Neural cell (in vitro differentiated cells): ENCODE results near the gene ITGAV. TPM values are rescaled to one million over a fixed set of nuclear protein-coding genes. Genes with fewer than 3 reads are reported as not detected.

Source experiments
- H2AFZ ChIP-seq: fragments of 200-600, 300-800 bp; sonication (generic), shearing (Covaris generic); 2 replicates; pipeline ENCODE4 v1.6.0; 2014; ENCODE audit warnings: low read depth, mild to moderate bottlenecking, antibody characterized with exemption, low read length, moderate library complexity
- H3F3A ChIP-seq: fragments of 200-600 bp; shearing (Covaris generic); 2 replicates; pipeline ENCODE4 v1.6.1; 2016; ENCODE audit warnings: mild to moderate bottlenecking, moderate library complexity, mixed read lengths, antibody characterized with exemption, low read length; ENCODE audit not compliant: insufficient read depth, poor library complexity, severe bottlenecking
- H3K27ac ChIP-seq: fragments of 200-600, 300-800 bp; sonication (generic), shearing (Covaris generic); 2 replicates; pipeline ENCODE4 v1.5.1; 2014; ENCODE audit warnings: mild to moderate bottlenecking, low read length, moderate library complexity
- H3K27me3 ChIP-seq: fragments of 300-800, 200-600 bp; sonication (generic), shearing (Covaris generic); 2 replicates; pipeline ENCODE4 v1.6.0; 2014; ENCODE audit warnings: mild to moderate bottlenecking, low read depth, low read length, moderate library complexity; ENCODE audit not compliant: insufficient read depth
- H3K36me3 ChIP-seq: fragments of 300-800, 200-600 bp; sonication (generic), shearing (Covaris generic); 2 replicates; pipeline ENCODE4 v1.5.1; 2014; ENCODE audit warnings: mild to moderate bottlenecking, antibody characterized with exemption, low read length, moderate library complexity; ENCODE audit not compliant: insufficient read depth
- H3K4me2 ChIP-seq: fragments of 300-800, 200-600 bp; sonication (generic), shearing (Covaris generic); 2 replicates; pipeline ENCODE4 v1.6.0; 2014; ENCODE audit warnings: mild to moderate bottlenecking, low read length
- H3K4me3 ChIP-seq: fragments of 300-800, 200-600 bp; sonication (generic), shearing (Covaris generic); 2 replicates; pipeline ENCODE4 v1.5.1; 2014; ENCODE audit warnings: mild to moderate bottlenecking, low read length, moderate library complexity
- H3K79me2 ChIP-seq: fragments of 200-600 bp; shearing (Covaris generic); replicated peaks from 2 replicates; pipeline ENCODE4 v1.6.0; 2014; ENCODE audit warnings: mild to moderate bottlenecking, low read length, moderate library complexity; ENCODE audit not compliant: insufficient read depth
- H3K9ac ChIP-seq: fragments of 300-800, 200-600 bp; sonication (generic), shearing (Covaris generic); 2 replicates; pipeline ENCODE4 v1.6.1; 2016; ENCODE audit warnings: mild to moderate bottlenecking, low read length, mixed read lengths
- H3K9me2 ChIP-seq: fragments of 200-600 bp; shearing (Covaris generic); 2 replicates; pipeline ENCODE4 v1.6.1; 2016; ENCODE audit warnings: mild to moderate bottlenecking, low read length, mixed read lengths; ENCODE audit not compliant: insufficient read depth
- H3K9me3 ChIP-seq: fragments of 200-600, 300-800 bp; sonication (generic), shearing (Covaris generic); 2 replicates; pipeline ENCODE4 v1.6.1; 2016; ENCODE audit warnings: mild to moderate bottlenecking, mixed run types, low read length, moderate library complexity, mixed read lengths
- H4K20me1 ChIP-seq: fragments of 200-600 bp; shearing (Covaris generic); 2 replicates; pipeline ENCODE4 v1.6.1; 2016; ENCODE audit warnings: mild to moderate bottlenecking, mixed run types; ENCODE audit not compliant: insufficient read depth
- EP300 ChIP-seq: fragments of 450-650 bp; conservative IDR thresholded peaks from 2 replicates; pipeline ENCODE4 v1.6.1; 2014; ENCODE audit warnings: antibody characterized with exemption, mild to moderate bottlenecking, moderate library complexity; ENCODE audit not compliant: poor library complexity, severe bottlenecking
- EZH2 ChIP-seq: fragments of 200-600, 300-800 bp; shearing (Covaris generic), sonication (generic); IDR thresholded peaks from 2 replicates; pipeline ENCODE4 v1.6.1; 2014; ENCODE audit warnings: antibody characterized with exemption, low read length, borderline replicate concordance, mild to moderate bottlenecking; ENCODE audit not compliant: insufficient read depth, poor library complexity, severe bottlenecking
- MXI1 ChIP-seq: fragments of 450-650 bp; conservative IDR thresholded peaks from 2 replicates; pipeline ENCODE4 v1.6.1; 2014; ENCODE audit warnings: antibody characterized with exemption, mild to moderate bottlenecking; ENCODE audit not compliant: poor library complexity, severe bottlenecking
- POLR2AphosphoS5 ChIP-seq: IDR thresholded peaks from 2 replicates; pipeline ENCODE4 v1.6.1; 2012
- RAD21 ChIP-seq: fragments of 450-650 bp; conservative IDR thresholded peaks from 2 replicates; pipeline ENCODE4 v1.6.1; 2014; ENCODE audit warnings: antibody characterized with exemption, mild to moderate bottlenecking, moderate library complexity
- SMC3 ChIP-seq: fragments of 450-650 bp; conservative IDR thresholded peaks from 2 replicates; pipeline ENCODE4 v1.6.1; 2014; ENCODE audit warnings: antibody characterized with exemption, mild to moderate bottlenecking, moderate library complexity; ENCODE audit not compliant: poor library complexity
- TAF1 ChIP-seq: IDR thresholded peaks from 2 replicates; pipeline ENCODE4 v1.6.1; 2012; ENCODE audit warnings: low read depth
- polyA plus RNA-seq: library from polyadenylated mRNA; depleted of rRNA; stranded (reverse); fragments of >200 nt; gene quantifications from 2 replicates; pipeline ENCODE4 v1.2.3, GENCODE V29; 2014
- TF ChIP-seq, protein P1 (sequence below): IDR thresholded peaks from 2 replicates; pipeline ENCODE4 v1.6.1; 2012; ENCODE audit warnings: borderline replicate concordance
- TF ChIP-seq, protein P2 (sequence below): fragments of 450-650 bp; IDR thresholded peaks from 2 replicates; pipeline ENCODE4 v1.5.1; 2014; ENCODE audit warnings: antibody characterized with exemption, mild to moderate bottlenecking, moderate library complexity; ENCODE audit not compliant: poor library complexity, severe bottlenecking

Gene ITGAV
- polyA plus RNA-seq, 1 donor from 2014 or later, result 6.6 TPM

DNA sequence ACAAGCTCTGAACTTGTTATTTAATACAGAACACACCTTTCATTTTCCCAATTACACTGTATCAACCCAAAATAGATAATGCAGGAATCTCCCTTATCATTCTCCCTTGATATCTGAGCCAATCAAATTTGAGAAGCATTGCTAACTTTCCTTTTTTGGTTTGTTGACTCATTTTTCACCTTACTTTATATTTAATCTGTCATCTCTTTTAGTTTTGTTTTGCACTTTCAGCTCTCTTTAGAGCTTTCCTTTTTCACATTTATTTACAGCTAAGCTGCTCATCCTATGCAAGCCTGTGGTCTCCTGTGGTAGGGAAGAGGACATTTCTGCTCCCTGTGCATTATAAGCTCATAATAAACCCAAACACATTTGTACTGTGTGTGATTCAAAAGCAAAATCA lies 50.1 kb downstream of the ITGAV start:
- H3K27ac ChIP-seq, result no peak overlapping the region
- H4K20me1 ChIP-seq, result no peaks in the 10 kb centered on the region
- no peak for TF ChIP-seq MXI1
- TF ChIP-seq EP300, result no peak
- TF ChIP-seq, protein P1, sequence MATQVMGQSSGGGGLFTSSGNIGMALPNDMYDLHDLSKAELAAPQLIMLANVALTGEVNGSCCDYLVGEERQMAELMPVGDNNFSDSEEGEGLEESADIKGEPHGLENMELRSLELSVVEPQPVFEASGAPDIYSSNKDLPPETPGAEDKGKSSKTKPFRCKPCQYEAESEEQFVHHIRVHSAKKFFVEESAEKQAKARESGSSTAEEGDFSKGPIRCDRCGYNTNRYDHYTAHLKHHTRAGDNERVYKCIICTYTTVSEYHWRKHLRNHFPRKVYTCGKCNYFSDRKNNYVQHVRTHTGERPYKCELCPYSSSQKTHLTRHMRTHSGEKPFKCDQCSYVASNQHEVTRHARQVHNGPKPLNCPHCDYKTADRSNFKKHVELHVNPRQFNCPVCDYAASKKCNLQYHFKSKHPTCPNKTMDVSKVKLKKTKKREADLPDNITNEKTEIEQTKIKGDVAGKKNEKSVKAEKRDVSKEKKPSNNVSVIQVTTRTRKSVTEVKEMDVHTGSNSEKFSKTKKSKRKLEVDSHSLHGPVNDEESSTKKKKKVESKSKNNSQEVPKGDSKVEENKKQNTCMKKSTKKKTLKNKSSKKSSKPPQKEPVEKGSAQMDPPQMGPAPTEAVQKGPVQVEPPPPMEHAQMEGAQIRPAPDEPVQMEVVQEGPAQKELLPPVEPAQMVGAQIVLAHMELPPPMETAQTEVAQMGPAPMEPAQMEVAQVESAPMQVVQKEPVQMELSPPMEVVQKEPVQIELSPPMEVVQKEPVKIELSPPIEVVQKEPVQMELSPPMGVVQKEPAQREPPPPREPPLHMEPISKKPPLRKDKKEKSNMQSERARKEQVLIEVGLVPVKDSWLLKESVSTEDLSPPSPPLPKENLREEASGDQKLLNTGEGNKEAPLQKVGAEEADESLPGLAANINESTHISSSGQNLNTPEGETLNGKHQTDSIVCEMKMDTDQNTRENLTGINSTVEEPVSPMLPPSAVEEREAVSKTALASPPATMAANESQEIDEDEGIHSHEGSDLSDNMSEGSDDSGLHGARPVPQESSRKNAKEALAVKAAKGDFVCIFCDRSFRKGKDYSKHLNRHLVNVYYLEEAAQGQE, result no peak
- TF ChIP-seq POLR2AphosphoS5, result no peak
- TF ChIP-seq EZH2, result no peak
- no peak for TF ChIP-seq RAD21
- no peak for TF ChIP-seq SMC3
- TF ChIP-seq, protein P2, sequence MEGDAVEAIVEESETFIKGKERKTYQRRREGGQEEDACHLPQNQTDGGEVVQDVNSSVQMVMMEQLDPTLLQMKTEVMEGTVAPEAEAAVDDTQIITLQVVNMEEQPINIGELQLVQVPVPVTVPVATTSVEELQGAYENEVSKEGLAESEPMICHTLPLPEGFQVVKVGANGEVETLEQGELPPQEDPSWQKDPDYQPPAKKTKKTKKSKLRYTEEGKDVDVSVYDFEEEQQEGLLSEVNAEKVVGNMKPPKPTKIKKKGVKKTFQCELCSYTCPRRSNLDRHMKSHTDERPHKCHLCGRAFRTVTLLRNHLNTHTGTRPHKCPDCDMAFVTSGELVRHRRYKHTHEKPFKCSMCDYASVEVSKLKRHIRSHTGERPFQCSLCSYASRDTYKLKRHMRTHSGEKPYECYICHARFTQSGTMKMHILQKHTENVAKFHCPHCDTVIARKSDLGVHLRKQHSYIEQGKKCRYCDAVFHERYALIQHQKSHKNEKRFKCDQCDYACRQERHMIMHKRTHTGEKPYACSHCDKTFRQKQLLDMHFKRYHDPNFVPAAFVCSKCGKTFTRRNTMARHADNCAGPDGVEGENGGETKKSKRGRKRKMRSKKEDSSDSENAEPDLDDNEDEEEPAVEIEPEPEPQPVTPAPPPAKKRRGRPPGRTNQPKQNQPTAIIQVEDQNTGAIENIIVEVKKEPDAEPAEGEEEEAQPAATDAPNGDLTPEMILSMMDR, result no peak
- TF ChIP-seq TAF1, result no peak
- H3F3A ChIP-seq, result no peaks in the 10 kb centered on the region
- H3K79me2 ChIP-seq, result no peaks in the 10 kb centered on the region
- H3K9me3 ChIP-seq, result no peaks in the 10 kb centered on the region
- no peak overlapping the region for H3K4me3 ChIP-seq
- no peaks in the 10 kb centered on the region for H3K9me2 ChIP-seq
- H3K4me2 ChIP-seq, result no peak overlapping the region
- no peak overlapping the region for H3K9ac ChIP-seq
- H3K27me3 ChIP-seq, result no peaks in the 10 kb centered on the region
- no peaks in the 10 kb centered on the region for H3K36me3 ChIP-seq
- no peak overlapping the region for H2AFZ ChIP-seq

DNA sequence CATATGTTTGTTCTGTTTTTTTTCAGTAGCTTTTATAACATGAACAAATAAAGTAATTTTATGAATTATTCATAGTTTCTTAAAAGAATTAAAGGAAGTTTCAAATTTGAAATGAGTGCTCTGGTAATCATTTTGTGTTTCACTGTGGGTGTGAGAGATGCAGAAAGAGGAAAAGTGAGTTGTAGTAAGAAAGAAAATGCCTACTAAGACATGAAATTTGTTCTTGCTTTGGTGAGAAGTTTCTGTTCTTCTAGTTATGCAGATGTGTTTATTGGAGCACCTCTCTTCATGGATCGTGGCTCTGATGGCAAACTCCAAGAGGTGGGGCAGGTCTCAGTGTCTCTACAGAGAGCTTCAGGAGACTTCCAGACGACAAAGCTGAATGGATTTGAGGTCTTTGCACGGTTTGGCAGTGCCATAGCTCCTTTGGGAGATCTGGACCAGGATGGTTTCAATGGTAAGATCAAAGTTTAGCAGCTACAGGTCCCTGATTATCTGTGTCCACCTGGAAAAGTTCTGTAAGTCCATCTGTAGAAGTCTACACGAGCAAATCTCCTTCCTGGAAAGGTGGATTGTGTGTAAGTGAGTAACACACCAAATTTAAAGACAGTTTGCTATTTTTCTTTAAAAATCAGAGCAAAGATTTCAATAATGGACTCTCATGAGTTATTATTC lies 51.4 kb downstream of the ITGAV start:
- H3K4me2 ChIP-seq, result no peak overlapping the region

More for the DNA sequence above, 51.4 kb downstream of the ITGAV start:
- Histone ChIP-seq H3K9ac (no peak overlapping the region), H3K9me3 (no peaks in the 10 kb centered on the region), H4K20me1 (no peaks in the 10 kb centered on the region), H3K4me3 (no peak overlapping the region), H3K36me3 (no peaks in the 10 kb centered on the region), H2AFZ (no peak overlapping the region), H3K79me2 (no peaks in the 10 kb centered on the region), H3K27ac (no peak overlapping the region), H3F3A (no peaks in the 10 kb centered on the region), H3K9me2 (no peaks in the 10 kb centered on the region), H3K27me3 (no peaks in the 10 kb centered on the region)
- no peak for TF ChIP-seq EP300
- no peak for TF ChIP-seq EZH2
- TF ChIP-seq TAF1, result no peak
- no peak for TF ChIP-seq MXI1
- TF ChIP-seq SMC3, result no peak
- no peak for TF ChIP-seq POLR2AphosphoS5
